GM18951 (cell line): ENCODE results near the gene ALDH3B1.

ENCODE experiments used
- POLR2A ChIP-seq: IDR thresholded peaks from 4 replicates; pipeline ENCODE4 v1.6.1; 2011; ENCODE audit warnings: mild to moderate bottlenecking; ENCODE audit not compliant: insufficient read length, insufficient read depth; ENCODE audit errors: extremely low read depth
- in situ Hi-C: fragments of 300-500 bp; cut with MboI; formaldehyde crosslinking; loops from one replicate; pipeline ENCODE4 v1.12.0; 2022; ENCODE audit warnings: low sequenced_read_pairs, mixed read lengths, inconsistent platforms; ENCODE audit not compliant: unreplicated experiment

Gene ALDH3B1

GRCh38 chr11:68066742-68067141, 56.6 kb downstream of the ALDH3B1 start:
- in situ Hi-C loops: no loop called here

GRCh38 chr11:68067991-68068390, 57.9 kb downstream of the ALDH3B1 start:
- TF ChIP-seq POLR2A: no peak
- in situ Hi-C loops: no loop called here

More at GRCh38 chr11:68066742-68067141, 56.6 kb downstream of the ALDH3B1 start:
- TF ChIP-seq POLR2A: no peak

DNA sequence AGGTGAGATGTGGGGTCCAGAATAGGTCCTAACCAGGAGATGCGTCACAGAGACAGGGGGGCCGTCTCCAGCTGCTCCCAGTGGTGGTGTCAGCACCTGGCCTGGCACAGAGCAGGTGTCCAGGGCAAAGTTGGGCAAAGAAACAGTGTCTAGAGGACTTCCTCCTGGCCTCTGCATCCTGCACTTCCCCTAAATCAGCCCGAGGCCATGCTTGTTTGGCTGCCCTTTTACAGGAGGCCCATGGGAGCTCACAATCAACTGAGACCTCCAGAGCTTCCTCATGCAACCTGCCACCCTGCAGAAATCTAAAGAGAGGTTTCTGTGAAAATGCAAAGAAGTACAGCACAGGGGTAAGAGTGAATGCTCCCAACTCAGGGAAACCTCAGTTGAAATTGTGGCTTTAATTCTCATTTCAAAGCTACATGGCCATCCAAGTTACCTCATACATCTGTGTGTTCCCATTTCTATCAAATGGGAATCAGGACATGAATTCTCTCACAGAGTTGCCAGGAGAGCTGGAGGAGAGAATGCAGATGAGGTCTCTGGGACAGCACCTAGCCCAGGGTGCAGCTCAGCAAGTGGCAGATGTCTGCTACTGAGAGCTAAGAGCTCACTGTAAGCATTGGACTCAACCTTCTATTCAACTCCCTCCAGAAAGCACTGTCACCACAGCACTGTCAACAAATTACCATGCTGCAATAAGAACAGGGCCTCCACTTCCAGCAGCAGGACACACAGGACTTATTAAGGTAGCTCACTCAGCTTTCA, 61.3 kb downstream of the ALDH3B1 start:
- TF ChIP-seq POLR2A: no peak
- in situ Hi-C loops: no loop called here

GRCh38 chr11:68074584-68075352, 64.6 kb downstream of the ALDH3B1 start:
- no peak for TF ChIP-seq POLR2A
- in situ Hi-C loops: no loop called here

DNA sequence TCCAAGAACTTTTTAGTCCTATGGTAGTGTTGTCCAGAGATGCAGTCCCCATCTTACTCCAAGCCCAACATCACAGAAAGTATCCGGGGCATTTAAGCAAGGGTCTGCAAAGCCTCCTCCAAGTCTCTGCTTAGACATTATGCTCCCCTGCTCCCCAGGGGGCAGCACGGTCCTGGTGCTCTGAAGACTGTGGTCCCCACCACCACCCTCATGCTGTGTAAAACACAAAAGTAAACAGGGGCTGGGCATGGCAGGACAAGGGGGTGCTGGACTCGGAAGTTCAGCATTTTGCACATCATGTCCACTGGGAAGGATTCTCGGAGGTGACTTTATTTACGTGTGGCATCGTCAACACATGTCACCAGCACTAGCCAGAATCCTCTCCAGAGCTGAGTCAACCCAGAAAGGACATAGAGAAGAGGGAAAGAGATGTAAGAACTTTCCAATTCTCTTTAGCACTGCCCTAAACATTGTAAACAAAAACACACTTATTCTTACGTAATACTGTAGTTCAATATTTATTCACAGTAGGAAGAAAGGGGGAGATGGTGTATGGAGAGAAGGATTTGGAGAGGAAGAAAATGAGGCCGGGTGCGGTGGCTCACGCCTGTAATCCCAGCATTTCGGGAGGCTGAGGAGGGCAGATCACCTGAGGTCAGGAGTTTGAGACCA, 66.4 kb downstream of the ALDH3B1 start:
- TF ChIP-seq POLR2A: no peak
- in situ Hi-C loops: no loop called here

DNA sequence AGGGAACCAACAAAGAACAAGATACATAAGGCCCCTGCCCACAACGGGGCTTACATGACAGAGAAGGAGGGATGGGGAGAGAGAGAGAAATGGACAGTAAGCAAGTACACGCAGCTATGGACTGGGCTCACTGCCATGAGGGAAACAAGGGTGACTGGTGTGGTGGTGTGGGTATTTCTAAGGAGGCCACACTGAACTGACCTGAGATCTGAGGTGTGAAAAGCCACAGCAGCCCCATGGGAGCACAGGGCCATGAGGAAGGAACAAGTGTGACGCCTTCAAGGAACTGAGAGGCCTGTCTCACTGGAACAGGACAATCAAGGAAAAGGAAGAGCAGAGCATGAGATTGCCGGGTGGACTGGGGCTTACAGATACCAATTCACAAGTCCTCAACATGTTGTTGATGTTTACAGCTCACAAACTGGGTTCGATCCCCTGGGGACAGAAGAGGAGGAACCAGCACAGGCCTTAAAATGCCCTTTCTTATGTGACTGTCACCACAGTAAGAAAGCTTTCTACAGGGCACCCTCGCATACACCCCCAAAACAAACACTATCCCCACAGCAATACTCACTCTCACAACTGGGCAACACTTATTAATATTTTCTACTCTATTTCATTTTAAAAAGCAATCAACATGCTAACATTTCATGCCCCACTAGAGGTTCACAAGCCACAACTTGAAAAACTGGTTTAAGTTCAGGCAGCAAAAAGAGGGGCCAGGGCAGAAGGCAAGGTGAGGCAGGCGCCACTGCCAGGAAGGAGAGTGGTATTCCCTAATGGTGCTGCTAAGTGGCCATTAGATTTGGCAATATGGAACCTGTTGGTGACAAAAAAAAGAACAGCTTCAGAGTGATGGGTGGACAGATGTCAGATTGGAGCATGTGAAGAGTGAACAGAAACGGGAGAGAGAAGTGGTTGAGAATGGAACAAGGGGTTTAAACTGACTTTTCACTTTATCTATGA, 67.8 kb downstream of the ALDH3B1 start:
- in situ Hi-C loops: no loop called here
- TF ChIP-seq POLR2A: no peak
